A549 treated with dexamethasone at 1 μM for 4 hours (cell line): ENCODE results near the gene ERMARD. TPM values are rescaled to one million over a fixed set of nuclear protein-coding genes. Genes with fewer than 3 reads are reported as not detected.

Experiments
- total RNA-seq: library from RNA; stranded (reverse); fragments of 200-300 nt; extraction: Qiagen RNA extraction; gene quantifications from 5 replicates; pipeline ENCODE4 v1.2.3, GENCODE V29; 2022

The ERMARD gene
- 5.5 to 6.6 TPM (median 6.0 TPM) in 5 replicates for total RNA-seq

GRCh38 chr6:169751242-169752073 lies at the start of gene ERMARD, which contains the start of gene DYNLT2:
ERMARD (plus strand) TSS chr6:169751622; CDS start chr6:169751658, 36 bp downstream.
DYNLT2 (minus strand) TSS chr6:169751572; CDS start chr6:169751458, 114 bp downstream.

DNA sequence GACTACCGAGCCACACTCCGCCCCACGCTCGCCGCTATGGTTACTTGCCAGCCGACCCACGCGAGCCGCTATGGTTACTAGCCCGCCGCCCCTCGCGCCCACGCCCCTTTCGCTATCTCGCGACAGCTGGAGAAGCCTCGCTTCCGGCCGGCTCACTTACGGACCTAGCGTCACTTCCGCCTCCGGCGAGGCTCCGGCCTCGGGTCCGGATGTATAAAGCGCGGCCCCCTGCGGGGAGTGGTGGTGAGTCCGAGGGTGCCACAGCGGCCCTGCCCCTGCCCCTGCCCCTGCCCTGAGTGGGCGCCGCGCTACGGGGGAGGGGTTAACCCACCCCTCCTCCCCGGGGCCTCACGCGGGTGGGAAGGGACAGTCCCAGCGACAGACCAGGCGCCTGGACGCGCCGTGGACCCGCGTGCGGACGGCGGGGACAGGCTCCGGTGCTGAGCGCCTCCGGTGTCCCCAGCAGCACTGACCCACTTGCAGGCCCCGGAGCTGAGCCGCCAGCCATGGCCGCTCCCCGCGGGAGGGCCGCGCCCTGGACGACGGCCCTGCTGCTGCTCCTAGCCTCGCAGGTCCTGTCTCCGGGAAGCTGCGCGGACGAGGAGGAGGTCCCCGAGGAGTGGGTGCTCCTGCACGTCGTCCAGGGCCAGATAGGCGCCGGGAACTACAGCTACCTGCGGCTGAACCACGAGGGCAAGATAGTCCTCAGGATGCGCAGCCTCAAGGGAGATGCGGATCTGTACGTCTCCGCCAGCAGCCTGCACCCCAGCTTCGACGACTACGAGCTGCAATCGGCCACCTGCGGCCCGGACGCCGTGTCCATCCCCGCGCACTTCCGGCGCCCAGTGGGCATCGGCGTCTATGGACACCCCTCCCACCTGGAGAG lies 49.2 kb upstream of the ERMARD start, which contains the start of the genes C6orf120 and WDR27:
Gene C6orf120, plus strand, starts transcription at position 173 of the 886 bp plus-strand sequence. Its CDS starts 334 bp downstream, at position 507.
Gene WDR27, minus strand, starts transcription at position 76 of the 886 bp plus-strand sequence. CDS start 13,024 bp downstream, outside the sequence.

GRCh38 chr6:169724494-169725124 lies 26.8 kb upstream of the ERMARD start, which contains the start of gene PHF10:
PHF10 (minus strand) TSS chr6:169724500; CDS start chr6:169723931, 569 bp downstream.

Other genes starting within 250 kb of the ERMARD start
- gene WDR27, start 49.6 kb upstream of the ERMARD start, total RNA-seq = 4.4 to 11.7 TPM (median 9.3 TPM) in 5 replicates
- gene C6orf120, start 49.5 kb upstream of the ERMARD start, total RNA-seq = 12.1 to 15.5 TPM (median 13.5 TPM) in 5 replicates
- 20.9 to 27.7 TPM (median 25.0 TPM) in 5 replicates for gene PHF10, start 27.1 kb upstream of the ERMARD start, total RNA-seq
- gene DYNLT2, start 50 bp upstream of the ERMARD start, total RNA-seq = 0.43 to 0.62 TPM (median 0.56 TPM) in 5 replicates